B cell (primary cell): ENCODE data around the gene SRCAP. TPM values are rescaled to one million over a fixed set of nuclear protein-coding genes. Genes with fewer than 3 reads are reported as not detected.

ENCODE experiments used
- ATAC-seq: fragments of 200-7000 bp; cut with Tn5 transposase; one replicate; pipeline ENCODE4 v1.10.0; 2021; ENCODE audit warnings: low read depth, mild to moderate bottlenecking, moderate number of reproducible peaks, moderate library complexity
- CTCF ChIA-PET: fragments of 350-600 bp; sonication (Branson Sonifier 250); formaldehyde crosslinking; loops from one replicate; lab custom pipeline; 2021; ENCODE audit warnings: antibody characterized with exemption, inconsistent platforms; lab: Charles Lee
- POLR2A ChIA-PET: fragments of 350-600 bp; sonication (Branson Sonifier 250); formaldehyde crosslinking; loops from one replicate; lab custom pipeline; 2021; ENCODE audit warnings: antibody characterized with exemption; lab: Charles Lee
- DNase-seq: peaks from one replicate; pipeline ENCODE4 v3.0.0; 2013
- H2AFZ ChIP-seq: 2 replicates; pipeline ENCODE4 v1.6.1; 2012; ENCODE audit warnings: mild to moderate bottlenecking, low read depth, low read length; ENCODE audit not compliant: insufficient read depth, poor library complexity, severe bottlenecking
- H3K27ac ChIP-seq, 2 donors: 1 replicate in 1 of 2; 2 replicates in 1 of 2; pipeline ENCODE4 v1.5.1; 2012 to 2013; ENCODE audit warnings: low read length in 2 of 2, mild to moderate bottlenecking in 2 of 2, moderate library complexity in 1 of 2
- H3K27me3 ChIP-seq, 4 experiments: fragments of 200-600 bp in 1 of 4; sonication (generic) in 1 of 4; replicated peaks in 1 of 4; 1 replicate in 2 of 4; 2 replicates in 2 of 4; pipeline versions ENCODE4 v1.6.1 to v1.7.0; 2013 to 2016; ENCODE audit warnings: low read length in 3 of 4, mild to moderate bottlenecking in 2 of 4, mixed read lengths in 1 of 4, moderate library complexity in 1 of 4; ENCODE audit not compliant: insufficient read depth in 4 of 4, control insufficient read depth in 3 of 4; ENCODE audit errors: control extremely low read depth in 1 of 4
- H3K36me3 ChIP-seq, 2 experiments: replicated peaks in 1 of 2; 1 replicate in 1 of 2; 2 replicates in 1 of 2; pipeline versions ENCODE4 v1.6.1 to v1.7.1; 2013; ENCODE audit warnings: low read length in 1 of 2; ENCODE audit not compliant: insufficient read depth in 2 of 2, control insufficient read depth in 1 of 2; ENCODE audit errors: control extremely low read depth in 1 of 2, extremely low read depth in 1 of 2
- H3K4me1 ChIP-seq, 2 donors: fragments of 200-600 bp in 1 of 2; sonication (generic) in 1 of 2; 1 replicate in 1 of 2; 2 replicates in 1 of 2; pipeline versions ENCODE4 v1.5.1 to v1.6.1; 2013 to 2017; ENCODE audit warnings: low read length in 2 of 2; ENCODE audit not compliant: control insufficient read depth in 2 of 2, insufficient read depth in 2 of 2
- H3K4me2 ChIP-seq: replicated peaks from 2 replicates; pipeline ENCODE3; 2012; ENCODE audit warnings: mild to moderate bottlenecking, low read depth, low read length; ENCODE audit not compliant: poor library complexity, severe bottlenecking
- H3K4me3 ChIP-seq, 5 experiments: fragments of 200-600 bp in 1 of 5; sonication (generic) in 1 of 5; 1 replicate in 3 of 5; 2 replicates in 2 of 5; pipeline versions ENCODE4 v1.5.1 to v1.7.0; 2011 to 2016; ENCODE audit warnings: low read length in 4 of 5, mild to moderate bottlenecking in 4 of 5, low read depth in 2 of 5, control low read depth in 1 of 5, moderate library complexity in 1 of 5; ENCODE audit not compliant: insufficient read depth in 1 of 5; ENCODE audit errors: control extremely low read depth in 1 of 5, extremely low read depth in 1 of 5
- H3K79me2 ChIP-seq: fragments of 200-600 bp; sonication (generic); one replicate; pipeline ENCODE4 v1.6.0; 2016; ENCODE audit warnings: low read length; ENCODE audit not compliant: control insufficient read depth, insufficient read depth
- H3K9ac ChIP-seq: fragments of 200-600 bp; sonication (generic); 2 replicates; pipeline ENCODE4 v1.6.1; 2017; ENCODE audit warnings: mild to moderate bottlenecking, low read length, moderate library complexity
- H3K9me3 ChIP-seq, 3 donors: one replicate each; pipeline versions ENCODE4 v1.6.1 to v1.7.1; 2013; ENCODE audit warnings: low read length in 2 of 3; ENCODE audit not compliant: control insufficient read depth in 2 of 3, insufficient read depth in 1 of 3; ENCODE audit errors: control extremely low read depth in 1 of 3
- H4K20me1 ChIP-seq: 2 replicates; pipeline ENCODE4 v1.6.0; 2012; ENCODE audit warnings: mild to moderate bottlenecking, low read length; ENCODE audit not compliant: insufficient read depth, control insufficient read depth, poor library complexity, severe bottlenecking
- H3K27ac Mint-ChIP-seq: one replicate; pipeline ENCODE4 v1.8.0; 2021; ENCODE audit warnings: mixed read lengths
- H3K27me3 Mint-ChIP-seq: one replicate; pipeline ENCODE4 v1.8.0; 2021; ENCODE audit warnings: mixed read lengths
- H3K4me1 Mint-ChIP-seq: one replicate; pipeline ENCODE4 v1.8.0; 2021; ENCODE audit warnings: mixed read lengths
- H3K4me3 Mint-ChIP-seq: one replicate; pipeline ENCODE4 v1.8.0; 2021; ENCODE audit warnings: mixed read lengths
- H3K9me3 Mint-ChIP-seq: one replicate; pipeline ENCODE4 v1.8.0; 2022; ENCODE audit warnings: mixed read lengths; ENCODE audit not compliant: insufficient read depth
- EZH2 ChIP-seq: IDR thresholded peaks from 2 replicates; pipeline ENCODE4 v1.6.1; 2012; ENCODE audit warnings: borderline replicate concordance, low read depth, mild to moderate bottlenecking, moderate library complexity, low read length; ENCODE audit not compliant: insufficient read depth, poor library complexity, severe bottlenecking
- WGBS: methylation state at CpG from one replicate; pipeline ENCODE4 v1.1.5; 2013; ENCODE audit warnings: missing lambda C conversion rate; ENCODE audit not compliant: insufficient coverage; 5-methylcytosine and 5-hydroxymethylcytosine counted together
- intact Hi-C: fragments of 100-400 bp; cut with micrococcal nuclease; formaldehyde crosslinking; loops from one replicate; pipeline ENCODE4 v1.10.0; 2022
- polyA plus RNA-seq: library from polyadenylated mRNA; depleted of rRNA; stranded (reverse); fragments of >200 nt; gene quantifications from 2 replicates; pipeline ENCODE4 v1.2.3, GENCODE V29; 2012
- total RNA-seq, 2 donors: library from RNA; stranded (reverse); fragments of 120-200 nt in 1 of 2; gene quantifications; 1 replicate in 1 of 2; 2 replicates in 1 of 2; pipeline versions ENCODE4 v1.2.3 to v1.2.4, GENCODE V29; 2013 to 2022
- TF ChIP-seq, protein P1 (sequence below): fragments of 200-600 bp; IDR thresholded peaks from one replicate; pipeline ENCODE4 v1.8.0; 2022; ENCODE audit warnings: antibody characterized with exemption, mild to moderate bottlenecking

SRCAP gene
- total and polyA plus RNA-seq, 2 donors (not counting 1 experiment from before 2014, with no cell fraction given) = 20.9 to 145 TPM

DNA sequence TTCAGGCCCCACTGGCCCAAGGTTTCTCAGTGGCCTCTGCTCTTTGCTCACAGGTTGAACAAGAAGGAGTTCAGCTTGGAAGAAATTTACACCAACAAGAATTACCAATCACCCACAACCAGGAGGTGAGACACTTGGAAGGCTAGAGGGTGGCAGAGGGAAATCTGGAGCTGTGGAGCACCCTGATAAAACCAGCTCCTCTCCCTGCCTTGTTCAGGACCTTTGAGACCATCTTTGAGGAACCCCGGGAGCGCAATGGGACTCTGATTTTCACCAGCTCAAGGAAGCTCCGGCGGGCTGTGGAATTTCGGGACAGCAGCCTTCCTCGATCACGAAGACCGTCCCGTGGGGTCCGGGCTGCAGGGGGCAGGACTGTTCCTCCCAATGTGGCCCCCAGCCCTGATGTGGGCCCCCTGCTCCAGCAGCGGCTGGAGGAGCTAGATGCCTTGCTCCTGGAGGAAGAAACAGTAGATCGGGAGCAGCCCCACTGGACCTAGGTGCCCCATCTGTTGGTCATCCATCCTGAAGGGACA lies 43.1 kb upstream of the SRCAP start:
- Histone ChIP-seq H3K9me3 (no peaks in the 10 kb centered on the region), H3K36me3 (peaks cover 0 to 46% of the 10 kb centered on the region in 2 experiments), H4K20me1 (peaks cover 13% of the 10 kb centered on the region), H3K27ac (no peak overlapping the region), H3K9ac (no peak overlapping the region), H3K79me2 (peaks cover 13% of the 10 kb centered on the region), H3K4me2 (no peak overlapping the region), H2AFZ (no peak overlapping the region), H3K4me3 (no peak overlapping the region), H3K27me3 (no peaks in the 10 kb centered on the region), H3K4me1 (peaks cover 20 to 34% of the 10 kb centered on the region in 2 donors)
- CTCF ChIA-PET = no interaction called here
- over 99% methylated on average over 12 of the region's 12 CpGs for WGBS
- ATAC-seq = no peak
- Mint-ChIP-seq H3K9me3 (no peaks in the 10 kb centered on the region), H3K27me3 (no peaks in the 10 kb centered on the region), H3K4me3 (peak overlapping the region; percentile 44), H3K27ac (no peak overlapping the region), H3K4me1 (peaks cover 25% of the 10 kb centered on the region)
- TF ChIP-seq, protein P1, sequence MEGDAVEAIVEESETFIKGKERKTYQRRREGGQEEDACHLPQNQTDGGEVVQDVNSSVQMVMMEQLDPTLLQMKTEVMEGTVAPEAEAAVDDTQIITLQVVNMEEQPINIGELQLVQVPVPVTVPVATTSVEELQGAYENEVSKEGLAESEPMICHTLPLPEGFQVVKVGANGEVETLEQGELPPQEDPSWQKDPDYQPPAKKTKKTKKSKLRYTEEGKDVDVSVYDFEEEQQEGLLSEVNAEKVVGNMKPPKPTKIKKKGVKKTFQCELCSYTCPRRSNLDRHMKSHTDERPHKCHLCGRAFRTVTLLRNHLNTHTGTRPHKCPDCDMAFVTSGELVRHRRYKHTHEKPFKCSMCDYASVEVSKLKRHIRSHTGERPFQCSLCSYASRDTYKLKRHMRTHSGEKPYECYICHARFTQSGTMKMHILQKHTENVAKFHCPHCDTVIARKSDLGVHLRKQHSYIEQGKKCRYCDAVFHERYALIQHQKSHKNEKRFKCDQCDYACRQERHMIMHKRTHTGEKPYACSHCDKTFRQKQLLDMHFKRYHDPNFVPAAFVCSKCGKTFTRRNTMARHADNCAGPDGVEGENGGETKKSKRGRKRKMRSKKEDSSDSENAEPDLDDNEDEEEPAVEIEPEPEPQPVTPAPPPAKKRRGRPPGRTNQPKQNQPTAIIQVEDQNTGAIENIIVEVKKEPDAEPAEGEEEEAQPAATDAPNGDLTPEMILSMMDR = no peak
- TF ChIP-seq EZH2 = no peak
- no peak for DNase-seq
- POLR2A ChIA-PET = no interaction called here
- intact Hi-C loops = loop anchor here (5.0 kb wide), 3 partner anchors 376 to 684 kb away; partner anchors contain the start of genes HIRIP3, INO80E, STX4 and TAOK2

GRCh38 chr16:30656388-30656787 lies 42.6 kb upstream of the SRCAP start:
- TF ChIP-seq, protein P1 = no peak
- no peak for TF ChIP-seq EZH2
- Mint-ChIP-seq H3K4me1 (peaks cover 29% of the 10 kb centered on the region), H3K27me3 (no peaks in the 10 kb centered on the region)

More at GRCh38 chr16:30656388-30656787, 42.6 kb upstream of the SRCAP start:
- H3K27ac Mint-ChIP-seq = peak overlapping the region; percentile 67
- no peak overlapping the region for H3K9ac ChIP-seq
- no peaks in the 10 kb centered on the region for H3K27me3 ChIP-seq
- peaks cover 0 to 50% of the 10 kb centered on the region in 2 experiments for H3K36me3 ChIP-seq
- ChIA-PET CTCF (no interaction called here), POLR2A (no interaction called here)
- ATAC-seq (no peak), DNase-seq (no peak)
- no peaks in the 10 kb centered on the region for H3K9me3 Mint-ChIP-seq
- peaks cover 18% of the 10 kb centered on the region for H4K20me1 ChIP-seq
- H3K4me3 Mint-ChIP-seq = peak overlapping the region; percentile 44
- H3K4me3 ChIP-seq = no peak overlapping the region
- no peaks in the 10 kb centered on the region for H3K9me3 ChIP-seq
- peaks cover 25 to 39% of the 10 kb centered on the region in 2 donors for H3K4me1 ChIP-seq
- WGBS = 98% methylated on average over 5 of the region's 8 CpGs
- peak overlapping the region in 1 of 2 donors; percentile 67 for H3K27ac ChIP-seq
- H3K79me2 ChIP-seq = peaks cover 18% of the 10 kb centered on the region
- intact Hi-C loops = loop anchor here (5.0 kb wide), 3 partner anchors 376 to 684 kb away; partner anchors contain the start of genes HIRIP3, INO80E, STX4 and TAOK2
- H2AFZ ChIP-seq = no peak overlapping the region
- no peak overlapping the region for H3K4me2 ChIP-seq
